Adrenal gland (tissue), 5 donors: Measurements from ENCODE around the gene GPC6.

Experiments used
- CTCF ChIP-seq, 6 experiments: fragments of 450-650 bp in 4 of 6; fragments of 200-600 bp in 2 of 6; sonication (generic) in 1 of 6; IDR thresholded peaks; 1 replicate in 5 of 6; 2 replicates in 1 of 6; pipeline versions ENCODE4 v1.5.1 to v1.8.0; 2016 to 2021; ENCODE audit warnings: antibody characterized with exemption in 6 of 6, mild to moderate bottlenecking in 2 of 6, moderate library complexity in 1 of 6
- POLR2A ChIP-seq, 2 donors: fragments of 450-650 bp; IDR thresholded peaks; one replicate each; pipeline ENCODE4 v1.6.1; 2017; ENCODE audit warnings: antibody characterized with exemption in 2 of 2, mild to moderate bottlenecking in 2 of 2, moderate library complexity in 1 of 2
- donor health status: DM: no; HTN: no; CAD: no.

DNA sequence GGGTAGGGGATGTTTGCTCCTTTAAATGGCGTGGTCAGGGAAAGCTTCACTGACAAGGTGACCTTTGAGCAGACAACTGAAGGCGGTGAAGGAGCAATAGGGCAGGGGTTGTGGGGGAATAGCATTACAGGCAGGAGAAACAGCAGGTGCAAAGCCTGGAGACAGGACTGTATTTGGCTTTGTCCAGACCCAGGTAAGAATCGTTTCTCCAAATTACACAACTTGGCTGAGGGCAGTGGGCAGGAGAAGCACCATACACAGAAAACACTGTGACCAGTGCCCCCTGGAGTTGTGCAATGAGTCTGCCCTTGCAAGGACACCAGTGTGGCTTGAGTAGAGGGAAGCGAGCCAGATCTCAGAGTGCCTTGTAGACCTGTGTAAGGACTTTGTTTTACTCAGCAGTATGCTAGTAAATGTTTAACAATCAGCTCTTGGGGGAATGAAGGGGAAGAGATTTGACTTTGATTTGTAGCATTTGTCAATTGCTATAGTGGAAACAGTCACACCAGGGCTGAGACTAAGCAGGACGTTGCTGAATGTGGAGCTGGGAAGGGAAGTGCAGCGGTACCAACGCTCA, 892.8 kb downstream of the GPC6 start:
- TF ChIP-seq CTCF (IDR thresholded peaks at IDR 0.05) (no peak), POLR2A (IDR thresholded peaks at IDR 0.05) (no peak)
